ENCODE measurements around the gene CCSER2. TPM values are rescaled to one million over a fixed set of nuclear protein-coding genes. Genes with fewer than 3 reads are reported as not detected.

Gene CCSER2
- total and polyA plus RNA-seq, 8 donors = 7.0 to 87.9 (median 27.1) TPM

DNA sequence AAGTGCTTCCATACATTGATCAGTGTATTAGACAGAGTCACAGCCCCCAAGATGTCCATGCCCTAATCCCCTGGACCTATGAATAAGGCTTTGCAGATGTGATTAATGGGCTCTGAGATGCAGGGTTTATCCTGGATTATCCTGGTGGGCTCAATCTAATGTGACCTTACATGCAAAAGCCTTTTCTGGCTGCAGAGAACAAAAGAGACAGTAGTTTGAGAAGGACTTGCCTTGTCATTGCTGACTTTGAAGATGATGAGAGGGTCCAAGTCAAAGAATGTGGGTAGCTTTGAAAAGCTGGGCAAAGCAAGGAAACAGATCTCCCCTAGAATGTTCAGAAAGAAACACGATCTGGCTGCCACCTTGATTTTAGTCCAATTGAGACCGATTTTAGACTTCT, 238.7 kb downstream of the CCSER2 start:
- Histone ChIP-seq H3K9me3 (no peaks in the 10 kb centered on the region), H3K4me1 (no peaks in the 10 kb centered on the region), H3K27ac (no peak overlapping the region), H3K36me3 (no peaks in the 10 kb centered on the region), H3K27me3 (peaks cover 0 to 35% (median 0%) of the 10 kb centered on the region in 3 donors), H3K4me3 (no peak overlapping the region)
- 38 to 63% (median 46%) methylated on average over 2 of the region's 2 CpGs for WGBS, 5 donors
- TF ChIP-seq, protein P1, sequence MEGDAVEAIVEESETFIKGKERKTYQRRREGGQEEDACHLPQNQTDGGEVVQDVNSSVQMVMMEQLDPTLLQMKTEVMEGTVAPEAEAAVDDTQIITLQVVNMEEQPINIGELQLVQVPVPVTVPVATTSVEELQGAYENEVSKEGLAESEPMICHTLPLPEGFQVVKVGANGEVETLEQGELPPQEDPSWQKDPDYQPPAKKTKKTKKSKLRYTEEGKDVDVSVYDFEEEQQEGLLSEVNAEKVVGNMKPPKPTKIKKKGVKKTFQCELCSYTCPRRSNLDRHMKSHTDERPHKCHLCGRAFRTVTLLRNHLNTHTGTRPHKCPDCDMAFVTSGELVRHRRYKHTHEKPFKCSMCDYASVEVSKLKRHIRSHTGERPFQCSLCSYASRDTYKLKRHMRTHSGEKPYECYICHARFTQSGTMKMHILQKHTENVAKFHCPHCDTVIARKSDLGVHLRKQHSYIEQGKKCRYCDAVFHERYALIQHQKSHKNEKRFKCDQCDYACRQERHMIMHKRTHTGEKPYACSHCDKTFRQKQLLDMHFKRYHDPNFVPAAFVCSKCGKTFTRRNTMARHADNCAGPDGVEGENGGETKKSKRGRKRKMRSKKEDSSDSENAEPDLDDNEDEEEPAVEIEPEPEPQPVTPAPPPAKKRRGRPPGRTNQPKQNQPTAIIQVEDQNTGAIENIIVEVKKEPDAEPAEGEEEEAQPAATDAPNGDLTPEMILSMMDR (IDR thresholded peaks at IDR 0.05) = no peak
- TF ChIP-seq POLR2A (IDR thresholded peaks at IDR 0.05) (no peak), EP300 (IDR thresholded peaks at IDR 0.05) (no peak)
- no peak for DNase-seq
- intact Hi-C loops (cut with DNase I; ENCODE audit: low total_unique reads) = no loop called here

Other genes with a start within 250 kb of the CCSER2 start
- 100 to 1,000 TPM in 2 of 5 donors, 10 to 100 TPM in 3; 17.5 to 186 (median 97.3) TPM for gene GHITM, start 189.1 kb upstream of the CCSER2 start, total RNA-seq
- 100 to 1,000 TPM; 104 to 170 (median 161) TPM for gene GHITM, start 189.1 kb upstream of the CCSER2 start, polyA plus RNA-seq
- 1 to 10 TPM in 1 of 5 donors, not detected in 4; 7.5 TPM for gene GPR15LG, start 154.8 kb upstream of the CCSER2 start, total RNA-seq
- 10 to 100 TPM in 1 of 3 donors, under 1 TPM in 1, not detected in 1; 0.92 to 82.4 TPM for gene GPR15LG, start 154.8 kb upstream of the CCSER2 start, polyA plus RNA-seq
- 10 to 100 TPM in 1 of 5 donors, under 1 TPM in 1, not detected in 3; 0.18 to 77.6 TPM for gene CDHR1, start 134.1 kb upstream of the CCSER2 start, total RNA-seq
- 1 to 10 TPM in 1 of 3 donors, under 1 TPM in 1, not detected in 1; 0.06 to 6.8 TPM for gene CDHR1, start 134.1 kb upstream of the CCSER2 start, polyA plus RNA-seq
- not detected for gene LRIT2, start 103.0 kb upstream of the CCSER2 start, total RNA-seq
- gene LRIT2, start 103.0 kb upstream of the CCSER2 start, polyA plus RNA-seq = not detected
- not detected for gene LRIT1, start 87.0 kb upstream of the CCSER2 start, total RNA-seq
- gene LRIT1, start 87.0 kb upstream of the CCSER2 start, polyA plus RNA-seq = not detected
- not detected for gene RGR, start 83.5 kb upstream of the CCSER2 start, total RNA-seq
- gene RGR, start 83.5 kb upstream of the CCSER2 start, polyA plus RNA-seq = 1 to 10 TPM in 1 of 3 donors, under 1 TPM in 1, not detected in 1; 0.18 to 2.7 TPM